HCT116 (cell line): ENCODE data around the gene DPF3. TPM values are rescaled to one million over a fixed set of nuclear protein-coding genes. Genes with fewer than 3 reads are reported as not detected.

Source experiments
- ATAC-seq: fragments of 200-7000 bp; cut with Tn5 transposase; 2 replicates; pipeline ENCODE4 v1.9.1; 2020; ENCODE audit warnings: mild to moderate bottlenecking, moderate library complexity
- BruUV-seq: library from RNA; stranded (reverse); fragments of 400-500 nt; replicated peaks from 2 replicates; lab custom pipeline; 2021; lab: Mats Ljungman, UMichigan
- CTCF ChIA-PET: fragments of 300-600 bp; sonication (Branson Sonifier 250); formaldehyde crosslinking; loops from one replicate; lab custom pipeline; 2021; ENCODE audit warnings: antibody characterized with exemption; lab: Charles Lee
- POLR2A ChIA-PET: fragments of 300-600, 350-600 bp; sonication (Branson Sonifier 250); formaldehyde crosslinking; loops from one replicate; lab custom pipeline; 2021; ENCODE audit warnings: antibody characterized with exemption; lab: Charles Lee
- RAD21 ChIA-PET, 2 experiments: fragments of 300-600 bp; sonication (Branson Sonifier 250); formaldehyde crosslinking; loops; one replicate each; lab custom pipeline; 2023; ENCODE audit warnings: low total read pairs in 2 of 2; ENCODE audit not compliant: uncharacterized antibody in 2 of 2, unreplicated experiment in 2 of 2, low non-redundant PET in 1 of 2; lab: Charles Lee
- DNase-seq: peaks from one replicate; pipeline ENCODE4 v3.0.0-alpha.2; 2010; ENCODE audit warnings: low read depth, low spot score
- H2AFZ ChIP-seq: fragments of 200-600 bp; shearing (Covaris generic), sonication (generic); 2 replicates; pipeline ENCODE4 v1.6.1; 2017; ENCODE audit warnings: low read depth, mixed run types, mixed read lengths, antibody characterized with exemption, low read length; ENCODE audit not compliant: poor library complexity, severe bottlenecking
- H3K27ac ChIP-seq: 2 replicates; pipeline ENCODE4 v1.5.1; 2012; ENCODE audit warnings: low read depth, low read length
- H3K27me3 ChIP-seq: fragments of 200-600 bp; sonication (generic); 2 replicates; pipeline ENCODE4 v1.6.1; 2016; ENCODE audit warnings: mixed run types, low read length, mixed read lengths; ENCODE audit not compliant: insufficient read depth
- H3K36me3 ChIP-seq, 2 experiments: fragments of 200-500 bp in 1 of 2; fragments of 200-600 bp in 1 of 2; sonication (Bioruptor generic) in 1 of 2; sonication (generic) in 1 of 2; 2 replicates each; pipeline versions ENCODE4 v1.5.1 to v1.6.1; 2014 to 2016; ENCODE audit warnings: low read length in 2 of 2, inconsistent platforms in 1 of 2, mixed read lengths in 1 of 2, mixed run types in 1 of 2; ENCODE audit not compliant: insufficient read depth in 2 of 2, control insufficient read depth in 1 of 2
- H3K4me1 ChIP-seq, 2 experiments: fragments of 200-600 bp in 1 of 2; sonication (generic) in 1 of 2; 2 replicates each; pipeline versions ENCODE4 v1.5.1 to v1.6.1; 2012 to 2017; ENCODE audit warnings: low read length in 2 of 2, inconsistent platforms in 1 of 2, mild to moderate bottlenecking in 1 of 2, mixed read lengths in 1 of 2, mixed run types in 1 of 2, moderate library complexity in 1 of 2; ENCODE audit not compliant: insufficient read depth in 2 of 2, control insufficient read depth in 1 of 2
- H3K4me2 ChIP-seq: fragments of 200-600 bp; sonication (generic); 2 replicates; pipeline ENCODE4 v1.6.1; 2017; ENCODE audit warnings: mixed run types, low read length, mixed read lengths
- H3K4me3 ChIP-seq, 2 experiments: fragments of 200-600 bp in 1 of 2; sonication (generic) in 1 of 2; replicated peaks in 1 of 2; 2 replicates each; pipeline ENCODE4 v1.5.1; 2011 to 2016; ENCODE audit warnings: low read length in 2 of 2, control low read depth in 1 of 2, low read depth in 1 of 2, mild to moderate bottlenecking in 1 of 2, mixed read lengths in 1 of 2, mixed run types in 1 of 2
- H3K79me2 ChIP-seq: fragments of 200-600 bp; sonication (generic); 2 replicates; pipeline ENCODE4 v1.6.1; 2017; ENCODE audit warnings: mild to moderate bottlenecking, mixed run types, low read length, moderate library complexity, mixed read lengths; ENCODE audit not compliant: insufficient read depth
- H3K9ac ChIP-seq: fragments of 200-600 bp; sonication (generic); 2 replicates; pipeline ENCODE4 v1.6.1; 2016; ENCODE audit warnings: low read length, mixed read lengths
- H3K9me2 ChIP-seq: fragments of 200-600 bp; sonication (generic), shearing (Covaris generic); 2 replicates; pipeline ENCODE4 v1.6.1; 2017; ENCODE audit warnings: mixed run types, mild to moderate bottlenecking, moderate library complexity; ENCODE audit not compliant: insufficient read depth
- H3K9me3 ChIP-seq, 2 experiments: fragments of 200-500 bp in 1 of 2; fragments of 200-600 bp in 1 of 2; sonication (Bioruptor generic) in 1 of 2; sonication (generic) in 1 of 2; 2 replicates each; pipeline ENCODE4 v1.6.1; 2014 to 2017; ENCODE audit warnings: low read length in 2 of 2, mixed read lengths in 2 of 2, inconsistent platforms in 1 of 2, low read depth in 1 of 2, mild to moderate bottlenecking in 1 of 2, mixed run types in 1 of 2, moderate library complexity in 1 of 2; ENCODE audit not compliant: control insufficient read depth in 1 of 2, insufficient read depth in 1 of 2
- H4K20me1 ChIP-seq: fragments of 200-600 bp; sonication (generic), shearing (Covaris generic); 2 replicates; pipeline ENCODE4 v1.6.1; 2017; ENCODE audit warnings: mixed run types, mild to moderate bottlenecking, moderate library complexity; ENCODE audit not compliant: insufficient read depth
- CBX3 ChIP-seq: IDR thresholded peaks from 2 replicates; pipeline ENCODE4 v1.6.1; 2012; ENCODE audit warnings: low read depth
- CEBPB ChIP-seq: IDR thresholded peaks from 2 replicates; pipeline ENCODE4 v1.6.1; 2012; ENCODE audit warnings: low read depth
- CTCF ChIP-seq, 3 experiments: fragments of 200-600 bp in 1 of 3; sonication (generic) in 1 of 3; IDR thresholded peaks in 2 of 3; conservative IDR thresholded peaks in 1 of 3; 2 replicates each; pipeline ENCODE4 v1.5.1; 2012 to 2017; ENCODE audit warnings: low read depth in 2 of 3, low read length in 2 of 3, antibody characterized with exemption in 1 of 3, borderline replicate concordance in 1 of 3, control low read depth in 1 of 3, mild to moderate bottlenecking in 1 of 3, mixed read lengths in 1 of 3, mixed run types in 1 of 3, moderate library complexity in 1 of 3; ENCODE audit not compliant: insufficient read depth in 1 of 3
- EGR1 ChIP-seq: IDR thresholded peaks from 2 replicates; pipeline ENCODE4 v1.6.1; 2012; ENCODE audit warnings: low read depth
- ELF1 ChIP-seq: IDR thresholded peaks from 2 replicates; pipeline ENCODE4 v1.6.1; 2012; ENCODE audit warnings: low read depth, borderline replicate concordance
- EZH2 ChIP-seq: fragments of 200-600 bp; sonication (generic); IDR thresholded peaks from 2 replicates; pipeline ENCODE4 v1.6.1; 2017; ENCODE audit warnings: antibody characterized with exemption, mixed run types
- EZH2phosphoT487 ChIP-seq: fragments of 200-600 bp; IDR thresholded peaks from 2 replicates; pipeline ENCODE4 v1.6.1; 2018; ENCODE audit warnings: antibody characterized with exemption, borderline replicate concordance
- JUND ChIP-seq: IDR thresholded peaks from 2 replicates; pipeline ENCODE4 v1.6.1; 2012
- MAX ChIP-seq: IDR thresholded peaks from 2 replicates; pipeline ENCODE4 v1.6.1; 2012
- POLR2A ChIP-seq: IDR thresholded peaks from 2 replicates; pipeline ENCODE4 v1.7.0; 2011; ENCODE audit warnings: borderline replicate concordance; ENCODE audit not compliant: insufficient read depth, insufficient read length; ENCODE audit errors: extremely low read depth
- SIN3A ChIP-seq: IDR thresholded peaks from 2 replicates; pipeline ENCODE4 v1.6.1; 2012; ENCODE audit warnings: low read depth
- SP1 ChIP-seq: IDR thresholded peaks from 2 replicates; pipeline ENCODE4 v1.6.1; 2012; ENCODE audit warnings: low read depth
- TCF7L2 ChIP-seq: IDR thresholded peaks from 2 replicates; pipeline ENCODE4 v1.7.0; 2011; ENCODE audit warnings: borderline replicate concordance, inconsistent platforms; ENCODE audit not compliant: insufficient read depth, insufficient read length; ENCODE audit errors: extremely low read depth
- YY1 ChIP-seq: IDR thresholded peaks from 2 replicates; pipeline ENCODE4 v1.6.1; 2011; ENCODE audit warnings: low read length, low read depth, moderate library complexity, mild to moderate bottlenecking; ENCODE audit not compliant: insufficient replicate concordance; ENCODE audit errors: extremely low read depth
- ZFX ChIP-seq: fragments of 450-650 bp; IDR thresholded peaks from 2 replicates; pipeline ENCODE4 v1.6.1; 2017
- intact Hi-C: fragments of 100-400 bp; cut with micrococcal nuclease; formaldehyde crosslinking; loops from 2 replicates; pipeline ENCODE4 v1.10.0; 2022
- total RNA-seq: library from RNA; stranded (reverse); gene quantifications from one replicate; pipeline ENCODE4 v1.2.1, GENCODE V29; 2021; ENCODE audit not compliant: unreplicated experiment
- TF ChIP-seq, protein P1 (sequence below): IDR thresholded peaks from 2 replicates; pipeline ENCODE4 v1.6.1; 2012
- TF ChIP-seq, protein P2 (sequence below): IDR thresholded peaks from 2 replicates; pipeline ENCODE4 v1.6.1; 2012; ENCODE audit warnings: low read depth

DPF3 gene
- total RNA-seq, 1 experiment from 2014 or later: 0.27 TPM

DNA sequence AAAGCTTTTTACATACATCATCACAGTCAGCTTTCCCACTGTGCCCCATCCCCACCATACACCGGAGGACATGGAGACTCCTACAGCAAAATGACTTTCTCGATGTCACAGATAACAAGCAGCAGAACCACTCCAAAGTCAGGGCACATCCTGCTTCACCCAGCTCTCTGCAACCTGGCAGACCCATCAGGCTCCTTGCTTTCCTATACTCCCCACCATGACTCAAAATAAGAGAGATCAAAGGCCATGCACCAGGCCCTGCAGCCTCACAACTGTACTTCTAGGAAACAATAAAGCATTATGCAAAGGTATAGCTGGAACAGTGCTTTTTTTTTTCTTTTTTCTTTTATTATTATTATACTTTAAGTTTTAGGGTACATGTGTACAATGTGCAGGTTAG, 187.4 kb downstream of the DPF3 start:
- ATAC-seq: no peak
- Histone ChIP-seq H3K9ac (no peak overlapping the region), H3K9me3 (no peaks in the 10 kb centered on the region), H2AFZ (no peak overlapping the region), H4K20me1 (no peaks in the 10 kb centered on the region), H3K4me2 (no peak overlapping the region), H3K4me1 (peaks cover 9 to 15% of the 10 kb centered on the region in 2 experiments), H3K4me3 (no peak overlapping the region), H3K27me3 (peaks cover 4% of the 10 kb centered on the region; the same call in 1 of the 2 replicates), H3K27ac (no peak overlapping the region), H3K9me2 (no peaks in the 10 kb centered on the region), H3K79me2 (no peaks in the 10 kb centered on the region), H3K36me3 (no peaks in the 10 kb centered on the region)
- DNase-seq: no peak
- intact Hi-C loops: no loop called here
- POLR2A ChIA-PET: no interaction called here
- BruUV-seq: no TSS peak
- TF ChIP-seq ELF1 (no peak), MAX (no peak), YY1 (no peak), CEBPB (no peak), CTCF (IDR thresholded peaks at IDR 0.05 in 2 of 3, conservative IDR thresholded peaks at IDR 0.05 in 1 of 3; ENCODE audit: borderline replicate concordance in 1 of 3, insufficient read depth in 1 of 3, low read depth in 2 of 3, low read length in 2 of 3) (no peak), EZH2 (no peak), SIN3A (no peak), EGR1 (no peak), POLR2A (no peak), JUND (no peak), ZFX (no peak), TCF7L2 (no peak), EZH2phosphoT487 (no peak), SP1 (no peak), CBX3 (no peak)
- TF ChIP-seq, protein P1, sequence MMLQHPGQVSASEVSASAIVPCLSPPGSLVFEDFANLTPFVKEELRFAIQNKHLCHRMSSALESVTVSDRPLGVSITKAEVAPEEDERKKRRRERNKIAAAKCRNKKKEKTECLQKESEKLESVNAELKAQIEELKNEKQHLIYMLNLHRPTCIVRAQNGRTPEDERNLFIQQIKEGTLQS: no peak
- TF ChIP-seq, protein P2, sequence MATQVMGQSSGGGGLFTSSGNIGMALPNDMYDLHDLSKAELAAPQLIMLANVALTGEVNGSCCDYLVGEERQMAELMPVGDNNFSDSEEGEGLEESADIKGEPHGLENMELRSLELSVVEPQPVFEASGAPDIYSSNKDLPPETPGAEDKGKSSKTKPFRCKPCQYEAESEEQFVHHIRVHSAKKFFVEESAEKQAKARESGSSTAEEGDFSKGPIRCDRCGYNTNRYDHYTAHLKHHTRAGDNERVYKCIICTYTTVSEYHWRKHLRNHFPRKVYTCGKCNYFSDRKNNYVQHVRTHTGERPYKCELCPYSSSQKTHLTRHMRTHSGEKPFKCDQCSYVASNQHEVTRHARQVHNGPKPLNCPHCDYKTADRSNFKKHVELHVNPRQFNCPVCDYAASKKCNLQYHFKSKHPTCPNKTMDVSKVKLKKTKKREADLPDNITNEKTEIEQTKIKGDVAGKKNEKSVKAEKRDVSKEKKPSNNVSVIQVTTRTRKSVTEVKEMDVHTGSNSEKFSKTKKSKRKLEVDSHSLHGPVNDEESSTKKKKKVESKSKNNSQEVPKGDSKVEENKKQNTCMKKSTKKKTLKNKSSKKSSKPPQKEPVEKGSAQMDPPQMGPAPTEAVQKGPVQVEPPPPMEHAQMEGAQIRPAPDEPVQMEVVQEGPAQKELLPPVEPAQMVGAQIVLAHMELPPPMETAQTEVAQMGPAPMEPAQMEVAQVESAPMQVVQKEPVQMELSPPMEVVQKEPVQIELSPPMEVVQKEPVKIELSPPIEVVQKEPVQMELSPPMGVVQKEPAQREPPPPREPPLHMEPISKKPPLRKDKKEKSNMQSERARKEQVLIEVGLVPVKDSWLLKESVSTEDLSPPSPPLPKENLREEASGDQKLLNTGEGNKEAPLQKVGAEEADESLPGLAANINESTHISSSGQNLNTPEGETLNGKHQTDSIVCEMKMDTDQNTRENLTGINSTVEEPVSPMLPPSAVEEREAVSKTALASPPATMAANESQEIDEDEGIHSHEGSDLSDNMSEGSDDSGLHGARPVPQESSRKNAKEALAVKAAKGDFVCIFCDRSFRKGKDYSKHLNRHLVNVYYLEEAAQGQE: no peak
- RAD21 ChIA-PET: no interaction called here
- CTCF ChIA-PET: no interaction called here
